ENCODE results near the gene ROBO3.

ROBO3 gene

DNA sequence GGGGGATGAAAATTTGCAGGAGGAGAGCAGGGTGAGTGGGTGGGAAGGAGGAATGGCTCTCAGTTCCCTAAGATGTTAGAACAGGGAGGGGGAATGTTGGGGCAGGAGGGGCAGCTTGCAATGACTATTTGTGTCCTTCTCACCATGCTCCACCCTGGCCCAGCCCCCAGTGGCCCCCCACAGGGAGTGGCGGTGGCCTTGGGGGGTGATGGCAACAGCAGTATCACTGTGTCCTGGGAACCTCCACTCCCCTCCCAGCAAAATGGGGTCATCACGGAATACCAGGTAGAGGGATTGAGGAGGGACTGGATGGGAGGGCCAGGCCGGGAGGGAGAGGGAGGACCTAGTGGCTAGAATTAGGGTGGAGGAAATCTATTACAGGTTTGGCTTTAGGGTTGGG lies 10.2 kb downstream of the ROBO3 start:
- no peak for DNase-seq (ENCODE audit: low read depth in 3 of 3)

DNA sequence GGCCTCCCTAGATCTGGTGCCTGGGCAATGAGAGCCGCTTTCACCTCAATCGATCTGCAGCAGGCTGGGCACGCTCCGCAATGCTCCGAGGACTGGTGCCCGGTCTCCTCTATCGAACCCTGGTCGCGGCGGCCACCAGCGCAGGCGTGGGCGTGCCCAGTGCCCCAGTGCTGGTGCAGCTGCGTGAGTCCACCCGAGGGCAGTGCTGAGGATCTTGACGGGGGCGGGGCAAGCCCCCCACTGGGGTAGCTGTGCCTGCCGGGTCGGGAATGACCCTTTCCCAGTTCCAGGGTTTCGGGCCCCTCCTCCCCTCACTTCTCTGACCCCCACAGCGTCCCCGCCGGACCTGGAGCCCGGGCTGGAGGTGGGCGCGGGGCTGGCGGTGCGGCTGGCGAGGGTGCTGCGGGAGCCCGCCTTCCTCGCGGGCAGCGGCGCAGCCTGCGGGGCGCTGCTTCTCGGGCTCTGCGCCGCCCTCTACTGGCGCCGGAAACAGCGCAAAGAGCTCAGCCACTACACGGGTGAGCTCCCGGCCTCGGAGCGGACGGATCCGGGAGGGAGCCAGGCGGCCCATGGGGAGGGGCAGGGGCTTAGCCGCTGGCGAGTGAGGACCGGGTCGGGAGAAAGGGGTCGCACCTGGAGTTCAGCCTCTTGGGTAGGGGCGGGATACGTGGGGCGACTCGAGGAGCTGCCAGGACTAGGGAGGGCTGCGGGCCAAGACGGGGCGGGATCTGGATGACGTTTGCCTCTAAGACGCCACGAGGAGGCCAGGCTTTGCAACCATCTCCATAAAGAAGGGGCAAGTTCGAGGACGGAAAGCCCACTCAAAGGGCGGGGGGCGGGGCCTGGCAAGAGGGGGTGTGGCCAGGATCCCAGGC lies 10.9 kb downstream of the ROBO3 start:
- DNase-seq (ENCODE audit: low read depth in 3 of 3), result peak; percentile 55 to 69 (median 69)

DNA sequence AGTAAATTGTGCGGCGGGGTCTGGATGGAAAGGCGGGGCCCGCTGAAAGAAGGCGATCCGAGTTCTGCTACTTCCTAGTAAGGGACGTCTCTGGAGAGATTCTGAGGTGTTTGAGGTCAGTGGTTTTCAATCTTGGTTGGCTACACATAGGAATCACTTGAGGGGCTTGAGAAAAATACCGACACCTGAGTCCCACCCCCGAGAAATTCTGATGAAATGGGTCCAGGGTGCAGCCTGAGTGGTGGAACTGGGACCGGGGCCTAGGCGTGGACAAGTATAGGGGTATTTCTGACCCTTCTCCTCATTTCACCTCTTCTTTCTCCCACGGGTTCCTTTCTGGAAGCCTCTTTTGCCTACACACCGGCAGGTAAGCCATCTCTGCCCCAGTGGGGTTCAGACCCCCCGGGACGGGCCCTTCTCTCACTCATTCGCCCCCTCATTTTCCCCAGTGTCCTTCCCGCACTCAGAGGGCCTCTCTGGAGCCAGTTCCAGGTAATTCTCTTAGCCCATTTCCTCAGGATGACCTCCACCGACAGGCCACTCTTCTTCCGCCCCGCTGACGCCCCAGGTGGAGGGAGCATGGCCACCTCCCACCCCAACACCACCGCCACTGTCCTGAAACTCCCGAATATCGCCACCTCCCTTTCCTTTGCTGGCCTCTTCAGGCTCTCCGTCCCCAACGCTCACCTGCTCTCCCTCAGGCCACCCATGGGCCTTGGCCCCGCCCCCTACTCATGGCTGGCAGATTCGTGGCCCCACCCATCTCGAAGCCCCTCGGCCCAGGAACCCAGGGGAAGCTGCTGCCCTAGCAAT lies 11.8 kb downstream of the ROBO3 start:
- DNase-seq (ENCODE audit: low read depth in 3 of 3), result no peak

DNA sequence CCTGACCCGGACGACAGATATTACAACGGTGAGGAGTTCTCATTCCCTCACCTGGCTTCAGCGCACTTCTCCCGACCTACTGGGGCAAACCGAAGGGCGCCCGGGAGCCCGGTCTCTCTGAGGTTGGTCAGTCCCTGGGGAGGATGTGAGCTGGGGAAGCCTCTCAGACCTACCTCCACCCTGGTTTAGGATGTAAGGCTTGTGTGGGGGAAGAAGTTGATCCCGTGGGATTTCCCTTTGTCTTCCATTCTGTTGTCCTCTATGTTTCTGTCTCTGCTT lies 12.3 kb downstream of the ROBO3 start:
- DNase-seq (ENCODE audit: low read depth in 3 of 3), result no peak

DNA sequence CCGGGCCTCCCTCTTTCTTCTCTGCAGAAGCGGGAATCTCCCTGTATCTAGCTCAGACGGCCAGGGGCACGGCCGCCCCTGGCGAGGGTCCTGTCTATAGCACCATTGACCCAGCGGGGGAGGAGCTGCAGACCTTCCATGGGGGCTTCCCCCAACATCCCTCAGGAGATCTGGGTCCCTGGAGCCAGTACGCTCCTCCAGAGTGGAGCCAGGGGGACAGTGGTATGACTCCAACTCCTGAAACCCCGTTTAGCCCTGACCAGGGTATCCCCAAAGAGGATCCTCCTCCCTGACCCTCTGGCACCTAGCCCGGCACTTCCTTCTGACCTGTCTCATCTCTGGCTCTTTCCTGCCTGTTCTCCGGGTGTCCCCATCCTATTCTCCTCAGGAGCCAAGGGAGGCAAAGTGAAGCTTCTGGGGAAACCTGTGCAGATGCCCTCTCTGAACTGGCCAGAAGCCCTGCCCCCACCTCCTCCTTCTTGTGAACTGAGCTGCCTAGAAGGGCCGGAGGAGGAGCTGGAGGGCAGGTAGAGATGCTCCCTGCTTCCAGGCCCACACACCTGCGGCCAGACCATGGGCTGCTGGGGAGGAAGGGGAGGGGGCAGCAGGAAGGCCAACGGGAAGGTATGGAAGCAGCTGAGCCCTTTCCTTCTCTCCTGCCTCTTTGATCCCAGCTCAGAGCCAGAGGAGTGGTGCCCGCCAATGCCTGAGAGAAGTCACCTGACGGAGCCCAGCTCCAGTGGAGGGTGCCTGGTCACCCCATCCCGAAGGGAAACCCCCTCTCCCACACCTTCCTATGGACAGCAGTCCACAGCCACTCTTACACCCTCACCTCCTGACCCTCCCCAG lies 12.9 kb downstream of the ROBO3 start:
- no peak for DNase-seq (ENCODE audit: low read depth in 3 of 3)

DNA sequence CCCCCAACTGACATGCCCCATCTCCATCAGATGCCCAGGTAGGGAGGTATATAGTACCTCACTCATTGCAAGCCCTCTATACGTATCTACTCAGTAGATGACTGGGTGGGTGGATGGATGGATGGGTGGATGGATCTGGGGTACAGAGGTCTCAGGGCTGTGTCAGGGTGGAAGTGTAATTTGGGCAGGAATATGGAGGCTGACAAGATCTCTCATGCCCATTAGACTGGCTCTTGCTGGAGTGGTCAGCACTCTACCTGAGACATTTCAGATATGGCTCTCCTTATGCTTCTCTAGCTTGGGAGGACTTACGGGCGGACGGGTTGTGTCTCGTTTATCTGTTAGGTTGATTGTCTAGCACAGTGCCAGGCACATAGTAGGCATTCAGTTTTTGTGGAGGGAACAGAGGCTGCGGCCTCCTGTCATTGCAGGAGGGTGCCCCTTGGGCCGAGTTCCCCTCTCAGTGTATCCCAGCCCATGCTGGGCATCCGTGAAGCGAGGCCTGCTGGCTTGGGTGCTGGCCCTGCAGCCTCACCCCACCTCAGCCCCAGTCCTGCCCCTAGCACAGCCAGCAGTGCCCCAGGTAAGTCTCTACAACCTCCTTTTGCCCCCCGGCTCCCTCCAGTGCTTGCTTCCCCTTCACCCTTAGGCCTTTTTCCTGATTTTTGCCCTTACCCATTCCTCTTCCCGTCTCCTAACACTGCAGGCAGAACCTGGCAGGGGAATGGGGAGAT lies 13.7 kb downstream of the ROBO3 start:
- DNase-seq (ENCODE audit: low read depth in 3 of 3), result no peak

DNA sequence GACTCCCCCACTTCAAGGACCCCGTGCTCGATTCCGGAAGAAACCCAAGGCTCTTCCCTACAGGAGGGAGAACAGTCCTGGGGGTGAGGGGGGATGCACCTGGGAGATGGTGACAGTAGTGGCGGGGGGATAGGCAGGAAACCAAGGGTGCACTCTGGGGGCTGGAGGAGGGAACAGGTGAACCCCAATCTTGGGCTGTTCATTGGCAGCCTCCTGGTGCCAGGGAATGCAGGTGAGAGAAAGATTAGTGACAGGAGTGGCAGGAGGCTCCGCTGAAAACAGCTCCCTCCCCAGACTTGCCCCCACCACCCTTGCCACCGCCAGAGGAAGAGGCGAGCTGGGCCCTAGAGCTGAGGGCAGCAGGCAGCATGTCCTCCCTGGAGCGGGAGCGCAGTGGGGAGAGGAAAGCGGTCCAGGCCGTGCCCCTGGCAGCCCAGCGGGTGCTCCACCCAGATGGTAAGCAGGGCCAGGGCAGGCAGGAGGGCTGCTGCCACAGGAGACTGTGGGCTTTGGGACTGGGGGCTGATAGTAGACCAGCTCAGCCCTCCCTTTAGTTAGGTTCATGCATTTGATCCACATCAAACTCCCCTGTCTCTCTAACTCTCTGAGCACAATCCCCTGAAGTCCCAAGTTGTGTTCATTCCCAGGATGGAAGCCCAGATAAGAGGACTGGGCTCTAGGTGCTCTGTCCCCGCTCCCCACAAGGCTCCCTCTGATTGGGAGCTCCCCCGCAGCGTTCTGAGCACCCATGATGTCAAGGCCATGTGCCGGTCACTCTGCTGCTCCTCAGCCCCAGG lies 14.5 kb downstream of the ROBO3 start:
- no peak for DNase-seq (ENCODE audit: low read depth in 3 of 3)

DNA sequence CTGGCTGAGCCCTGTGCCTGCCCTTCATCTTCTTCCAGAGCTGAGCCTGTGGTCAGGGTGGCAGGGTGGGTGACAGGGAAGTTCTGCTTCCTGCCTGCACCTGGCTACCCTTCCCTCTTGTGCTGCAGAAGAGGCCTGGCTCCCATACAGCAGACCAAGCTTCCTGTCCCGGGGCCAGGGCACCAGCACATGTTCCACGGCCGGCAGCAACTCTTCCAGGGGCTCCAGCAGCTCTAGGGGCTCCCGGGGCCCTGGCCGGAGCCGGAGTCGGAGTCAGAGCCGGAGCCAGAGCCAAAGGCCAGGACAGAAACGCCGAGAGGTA lies 15.0 kb downstream of the ROBO3 start:
- DNase-seq (ENCODE audit: low read depth in 3 of 3), result no peak

DNA sequence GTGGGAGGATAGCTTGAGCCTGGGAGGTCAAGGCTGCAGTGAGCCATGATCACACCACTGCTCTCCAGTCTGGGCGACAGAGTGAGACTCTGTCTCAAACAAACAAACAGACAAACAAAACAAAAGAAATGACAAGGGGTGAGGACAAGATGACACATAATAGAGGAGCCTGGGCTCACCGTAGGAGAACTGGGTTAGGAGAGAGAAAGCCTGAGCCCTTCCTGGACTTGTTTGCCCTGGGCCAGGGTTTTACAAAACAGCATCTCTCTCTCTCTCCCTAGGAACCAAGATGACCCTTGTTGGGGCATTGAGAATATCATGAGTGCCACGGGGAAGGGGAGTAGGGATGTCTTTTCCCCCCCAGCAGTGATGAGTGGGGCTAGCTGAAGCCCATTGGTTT lies 15.7 kb downstream of the ROBO3 start:
- no peak for DNase-seq (ENCODE audit: low read depth in 3 of 3)

DNA sequence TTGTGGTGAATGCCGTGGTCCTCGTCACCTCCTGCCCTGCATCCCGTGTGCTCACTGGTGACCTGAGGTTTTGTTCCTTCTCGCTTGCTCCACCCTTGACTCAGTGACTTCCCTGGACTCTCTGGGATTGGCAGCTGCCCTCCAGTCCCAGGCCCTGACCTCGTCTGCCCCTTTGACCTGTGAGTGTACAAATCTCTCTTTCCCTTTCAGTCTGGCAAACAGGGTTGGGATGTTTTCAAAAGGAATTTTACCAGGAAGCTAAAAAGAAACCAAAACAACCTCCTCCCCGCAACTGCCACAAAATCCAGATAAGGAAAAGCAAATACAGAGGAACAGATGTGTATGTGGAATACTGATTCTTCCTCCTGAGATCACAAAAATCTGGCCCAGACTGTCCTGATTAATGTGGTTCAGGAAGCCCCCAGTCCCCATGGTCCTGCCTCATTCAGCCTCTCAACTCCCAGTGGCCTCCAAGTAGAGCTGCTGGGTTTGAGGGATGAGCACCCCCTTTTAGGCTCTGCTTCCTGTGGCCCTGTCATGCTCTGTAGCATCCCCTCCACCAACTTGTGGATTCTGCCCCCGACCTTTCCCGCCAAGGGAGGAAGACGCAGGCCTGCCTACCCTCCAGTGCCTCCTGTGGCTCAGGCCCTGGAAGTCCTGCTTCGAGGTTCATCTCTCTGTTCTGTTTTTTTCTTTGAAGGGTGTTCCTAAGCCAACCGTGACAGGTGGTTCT lies 17.3 kb downstream of the ROBO3 start:
- DNase-seq (ENCODE audit: low read depth in 3 of 3), result no peak

DNA sequence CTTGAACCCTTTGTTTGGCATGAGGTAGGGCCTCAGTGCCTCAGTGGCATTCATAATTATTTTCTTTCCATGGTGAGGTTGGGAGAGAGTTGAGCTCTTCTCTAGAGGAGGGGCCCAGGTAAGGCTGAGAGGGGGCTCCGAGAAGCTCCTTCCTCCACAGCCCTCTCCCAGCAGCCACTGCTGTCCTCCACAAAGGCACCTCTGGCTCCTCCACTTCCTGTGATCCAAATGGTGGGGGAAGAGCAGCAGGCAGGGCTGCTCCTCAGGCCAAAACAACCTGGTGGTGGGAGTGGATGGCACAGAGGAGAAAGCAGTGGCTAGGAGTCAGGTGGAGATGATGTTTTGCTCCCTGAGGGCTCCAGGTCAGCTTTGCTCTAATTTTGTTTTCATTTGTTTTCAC lies 19.1 kb downstream of the ROBO3 start:
- DNase-seq (ENCODE audit: low read depth in 3 of 3), result no peak

DNA sequence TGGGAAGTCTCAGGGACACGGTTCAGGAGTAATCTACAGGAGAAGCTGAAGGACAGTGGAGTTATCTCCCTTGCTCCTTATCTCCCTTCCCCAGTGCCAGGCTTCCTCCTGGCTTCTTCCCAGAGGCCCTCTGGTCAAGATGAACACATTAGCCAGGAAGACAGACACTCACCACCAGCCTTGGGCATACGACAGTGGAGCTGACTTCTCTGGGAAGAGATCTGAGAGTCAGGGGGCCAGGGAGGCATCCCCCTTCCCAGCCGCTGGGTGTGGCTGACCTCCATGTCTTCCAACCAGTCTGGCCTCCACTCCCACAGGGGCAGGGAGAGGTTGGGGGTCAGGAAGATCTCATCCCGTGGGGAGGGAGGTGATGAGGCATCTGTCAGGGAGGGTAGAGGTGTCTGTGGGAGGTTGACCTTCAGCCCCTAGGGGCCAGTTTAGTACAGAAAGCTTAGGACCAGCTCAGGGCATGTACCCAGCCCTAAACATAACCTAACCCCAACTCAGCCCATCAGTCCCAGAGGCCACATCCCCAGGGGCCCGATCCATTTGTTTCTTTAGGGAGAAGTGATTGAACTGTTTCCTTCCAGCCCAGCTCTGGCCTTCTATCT lies 19.7 kb downstream of the ROBO3 start:
- DNase-seq (ENCODE audit: low read depth in 3 of 3), result no peak

DNA sequence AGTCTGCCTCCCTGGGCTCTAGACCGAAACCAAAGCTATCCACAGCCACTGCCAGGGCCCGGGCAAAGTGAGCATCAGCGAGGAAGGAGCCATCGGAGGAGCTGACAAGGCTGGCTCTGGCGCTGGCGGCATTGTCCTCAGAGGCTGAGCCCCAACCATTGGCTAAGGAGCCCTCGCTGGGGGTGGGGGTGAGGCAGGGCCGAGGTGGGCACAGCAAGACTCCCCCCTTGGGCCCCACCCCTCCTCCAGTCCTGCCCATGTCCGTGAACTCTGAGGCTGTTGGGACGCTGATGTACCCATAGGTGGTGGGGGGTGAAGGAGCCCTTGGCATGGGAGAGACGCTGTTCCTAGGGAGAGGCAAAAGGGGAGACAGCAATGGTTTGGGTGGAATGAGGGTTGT lies 21.2 kb downstream of the ROBO3 start:
- no peak for DNase-seq (ENCODE audit: low read depth in 3 of 3)

DNA sequence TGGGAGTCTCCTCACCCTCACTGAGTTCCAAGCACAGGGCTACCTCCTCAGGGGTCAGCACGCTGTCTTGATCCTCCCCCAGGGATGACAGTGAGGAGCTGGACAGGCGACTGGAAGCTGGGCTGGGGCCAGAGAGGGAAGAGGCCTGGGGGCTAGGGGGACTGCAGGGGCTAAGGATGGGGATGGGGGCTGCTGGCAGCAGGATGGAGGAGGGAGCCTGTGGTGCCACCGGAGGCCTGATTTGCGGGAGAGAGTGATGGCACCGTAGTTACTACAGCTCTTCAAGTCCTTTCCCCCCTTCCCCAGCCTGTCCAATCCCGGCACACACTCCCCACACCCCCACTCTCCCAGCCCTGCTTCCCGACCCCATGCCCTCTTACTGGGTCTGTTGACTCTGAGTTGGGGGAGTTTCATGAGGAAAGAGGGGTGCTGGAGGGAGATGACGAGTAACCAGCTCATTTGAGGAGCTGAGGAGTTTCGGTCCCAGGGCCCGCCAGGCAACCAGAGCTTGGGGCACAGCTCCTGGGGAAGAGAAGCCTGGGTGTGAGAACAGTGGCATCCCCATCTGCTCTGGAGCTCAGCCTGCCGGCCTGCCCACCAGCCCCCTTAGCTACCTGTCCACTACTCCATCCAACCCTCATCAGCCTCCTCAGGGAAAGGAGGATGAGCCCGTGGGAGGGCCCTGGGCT lies 21.9 kb downstream of the ROBO3 start:
- DNase-seq (ENCODE audit: low read depth in 3 of 3), result no peak

DNA sequence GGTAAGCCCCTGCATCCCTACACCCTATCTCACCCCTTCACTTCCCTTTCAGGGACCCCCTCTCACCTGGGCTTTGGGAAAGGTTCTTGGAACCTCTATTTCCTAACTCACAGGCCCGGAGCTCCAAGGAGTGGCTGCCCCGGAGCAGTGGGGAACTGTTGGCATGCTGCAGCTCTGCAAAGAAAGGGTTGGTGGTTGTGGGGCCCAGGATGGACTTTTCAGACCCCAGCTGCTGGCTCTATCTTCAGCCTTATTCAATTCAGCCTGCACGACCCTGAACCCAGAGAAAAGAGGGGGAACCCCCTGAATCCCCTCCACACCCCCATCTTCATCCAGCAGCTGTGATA lies 22.4 kb downstream of the ROBO3 start:
- DNase-seq (ENCODE audit: low read depth in 3 of 3), result no peak

DNA sequence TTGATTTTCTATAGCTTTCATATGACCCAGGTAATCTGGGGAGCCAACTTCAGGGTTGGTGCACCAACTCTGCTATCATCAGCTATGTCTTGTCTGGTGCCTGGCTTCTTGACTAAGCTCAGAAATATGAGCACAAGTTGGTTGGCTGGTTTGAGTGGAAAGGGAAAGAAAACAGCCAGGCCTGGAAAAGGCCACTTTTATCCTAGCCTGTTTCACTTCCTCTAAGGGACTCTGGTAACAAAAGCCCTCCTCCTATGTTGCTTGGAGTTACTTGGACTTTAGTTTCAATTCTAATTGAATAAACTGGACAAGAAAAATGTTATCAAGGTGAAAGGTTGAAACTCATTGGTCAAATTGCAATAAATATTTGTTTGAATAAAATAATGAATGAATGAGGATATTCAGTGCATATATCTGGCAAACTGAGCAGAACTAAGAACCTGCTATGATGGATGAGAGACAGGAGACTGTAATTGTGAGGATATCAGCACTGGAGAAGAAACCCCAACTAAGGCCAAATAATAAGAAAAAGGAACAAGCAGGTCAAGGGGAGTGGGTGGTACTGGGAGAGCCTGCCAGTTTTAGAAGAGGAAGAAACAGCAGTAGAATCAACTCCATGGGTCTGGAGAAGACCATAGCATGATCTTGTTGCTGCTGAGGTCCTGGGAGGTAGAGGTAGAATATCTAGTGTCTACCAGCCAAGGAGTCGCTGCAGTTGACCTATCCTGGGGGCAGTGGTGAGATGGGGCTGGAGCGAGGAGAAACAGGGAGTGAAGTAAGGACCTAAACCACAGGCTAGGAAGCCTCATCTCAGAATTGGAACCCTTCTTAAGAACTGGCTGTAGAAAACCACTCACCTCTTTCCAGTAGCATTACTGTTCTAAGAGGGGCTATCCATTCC lies 24.2 kb downstream of the ROBO3 start:
- no peak for DNase-seq (ENCODE audit: low read depth in 3 of 3)

DNA sequence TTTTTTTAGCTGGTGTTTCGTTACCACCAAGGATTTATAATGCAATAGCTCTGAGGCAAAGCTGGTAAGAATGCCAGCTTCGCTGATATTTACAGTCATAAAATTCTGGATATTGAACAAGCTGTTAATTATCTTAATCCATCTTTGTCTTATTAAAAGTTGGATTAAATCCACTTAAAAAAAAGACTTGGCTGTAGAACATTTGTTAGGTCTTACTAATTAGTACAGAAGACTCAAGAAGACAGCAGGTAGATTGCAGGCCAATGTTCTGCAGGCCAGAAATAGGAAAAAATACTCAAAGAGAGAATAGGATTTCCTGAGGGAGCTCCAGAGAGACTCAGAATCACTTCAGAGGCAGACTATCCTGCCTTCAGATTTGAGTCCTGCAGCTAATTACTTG lies 24.9 kb downstream of the ROBO3 start:
- DNase-seq (ENCODE audit: low read depth in 3 of 3), result no peak

DNA sequence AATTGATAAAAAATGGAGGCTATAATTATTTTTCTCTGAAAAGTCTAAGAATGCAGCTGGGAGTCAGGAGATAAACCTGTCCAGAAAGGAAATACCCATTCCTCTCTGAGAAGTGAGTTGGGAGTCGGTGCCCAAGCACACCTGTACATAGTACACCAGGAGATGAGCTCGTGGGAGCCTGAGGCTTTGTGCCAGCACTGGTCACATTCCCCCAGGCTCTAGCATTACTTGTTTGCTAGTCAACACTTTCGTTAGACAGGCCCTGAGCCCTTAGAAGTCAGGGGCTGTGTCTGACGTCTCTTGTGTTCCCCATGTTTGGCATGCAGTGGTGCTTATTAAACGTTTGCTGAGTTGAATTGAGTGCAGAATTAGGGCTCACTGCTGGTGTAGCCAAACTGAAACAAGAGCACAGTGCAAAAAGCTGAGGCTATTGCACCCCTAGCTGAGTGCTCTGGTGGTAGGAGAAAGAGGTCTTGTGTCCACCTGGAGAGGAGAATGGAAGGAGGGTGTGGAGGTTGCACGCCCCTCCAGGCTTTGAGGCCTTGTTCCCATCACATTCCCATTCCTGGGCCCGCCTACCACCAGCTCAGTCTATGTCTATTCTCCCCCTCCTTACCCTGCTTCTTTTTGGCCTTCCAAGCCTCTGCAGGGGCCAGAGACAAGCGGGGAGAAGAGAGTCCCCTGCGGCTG lies 25.6 kb downstream of the ROBO3 start:
- DNase-seq (ENCODE audit: low read depth in 3 of 3), result no peak

Data from stimulated activated CD4-positive, alpha-beta T cell treated with anti-CD3 and anti-CD28 coated beads, TNF-alpha, amount 100 ng/mL, for 48 hours (primary cell).